PFSK-1 (cell line): ENCODE results near the gene HPD.

Source experiments
- FOXP2 ChIP-seq: optimal IDR thresholded peaks from 2 replicates; pipeline ENCODE3; 2011; ENCODE audit warnings: borderline replicate concordance, control low read depth, inconsistent platforms; ENCODE audit not compliant: insufficient read depth; ENCODE audit errors: extremely low read length, extremely low read depth
- POLR2AphosphoS5 ChIP-seq: IDR thresholded peaks from 2 replicates; pipeline ENCODE4 v1.6.1; 2012; ENCODE audit warnings: low read depth, mild to moderate bottlenecking, control low read depth, low read length, moderate library complexity
- REST ChIP-seq, 2 experiments: IDR thresholded peaks; 2 replicates each; pipeline versions ENCODE4 v1.6.1 to v1.8.0; 2011 to 2012; ENCODE audit warnings: low read depth in 2 of 2, low read length in 2 of 2, control low read depth in 1 of 2, inconsistent platforms in 1 of 2, mild to moderate bottlenecking in 1 of 2, moderate library complexity in 1 of 2; ENCODE audit not compliant: insufficient read depth in 1 of 2
- SIN3A ChIP-seq: IDR thresholded peaks from 2 replicates; pipeline ENCODE4 v1.6.1; 2012; ENCODE audit warnings: mild to moderate bottlenecking, low read length, moderate library complexity, borderline replicate concordance; ENCODE audit not compliant: insufficient read depth
- TAF1 ChIP-seq: IDR thresholded peaks from 2 replicates; pipeline ENCODE4 v1.6.1; 2012; ENCODE audit warnings: low read length, control low read depth, borderline replicate concordance; ENCODE audit not compliant: insufficient read depth

HPD gene

GRCh38 chr12:121814429-121815119 is 44.1 kb downstream of the HPD start:
- no peak for TF ChIP-seq SIN3A
- TF ChIP-seq TAF1, result no peak
- TF ChIP-seq FOXP2, result no peak
- no peak for TF ChIP-seq POLR2AphosphoS5
- no peak for TF ChIP-seq REST (IDR thresholded peaks at IDR 0.05; ENCODE audit: insufficient read depth in 1 of 2, low read depth in 2 of 2, low read length in 2 of 2)

DNA sequence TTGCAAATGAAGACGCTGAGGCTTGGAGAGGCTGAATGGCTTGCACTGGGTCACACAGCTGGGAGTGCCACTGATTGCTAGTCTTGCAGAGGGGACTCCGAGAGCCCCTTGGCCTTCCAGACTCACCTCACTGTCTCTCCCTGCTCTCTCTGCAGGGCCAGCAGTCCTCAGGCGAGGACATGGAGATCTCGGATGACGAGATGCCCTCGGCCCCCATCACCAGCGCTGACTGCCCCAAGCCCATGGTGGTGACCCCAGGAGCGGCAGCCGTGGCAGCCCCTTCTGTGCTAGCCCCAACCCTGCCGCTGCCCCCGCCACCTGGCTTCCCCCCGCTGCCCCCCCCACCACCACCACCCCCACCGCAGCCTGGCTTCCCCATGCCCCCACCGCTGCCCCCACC is 44.7 kb downstream of the HPD start:
- TF ChIP-seq SIN3A (no peak), TAF1 (no peak), FOXP2 (no peak), POLR2AphosphoS5 (no peak), REST (IDR thresholded peaks at IDR 0.05; ENCODE audit: insufficient read depth in 1 of 2, low read depth in 2 of 2, low read length in 2 of 2) (no peak)

GRCh38 chr12:121812921-121813896 is 45.5 kb downstream of the HPD start:
- TF ChIP-seq POLR2AphosphoS5 (no peak), SIN3A (no peak), REST (IDR thresholded peaks at IDR 0.05; ENCODE audit: insufficient read depth in 1 of 2, low read depth in 2 of 2, low read length in 2 of 2) (no peak), TAF1 (no peak), FOXP2 (no peak)

DNA sequence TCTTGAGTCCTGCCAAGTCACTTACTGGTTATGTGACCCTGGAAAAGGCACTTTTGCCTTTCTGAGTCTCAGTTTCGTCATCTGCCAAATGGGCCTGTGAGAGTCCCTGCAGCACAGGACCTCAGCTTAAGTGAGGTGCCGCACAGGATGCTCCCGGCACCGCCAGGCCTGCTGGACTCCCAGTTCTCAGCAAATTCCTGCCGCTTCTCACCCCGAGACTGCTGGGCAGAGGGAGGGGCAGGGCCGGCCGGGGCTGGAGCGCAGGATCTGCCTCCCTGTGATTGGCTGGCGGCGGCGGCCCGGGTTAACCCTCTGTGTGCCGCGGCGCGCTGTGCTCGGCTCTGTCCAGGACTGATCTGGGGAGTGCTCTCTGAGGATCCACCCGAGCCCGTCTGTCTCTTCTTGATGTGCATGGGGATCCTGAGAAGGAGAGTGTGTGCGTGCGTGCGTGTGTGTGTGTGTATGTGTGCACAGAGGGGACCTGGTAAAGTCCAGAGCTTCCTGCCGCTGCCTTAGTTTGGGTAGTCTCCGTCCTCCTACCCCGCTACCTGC is 46.3 kb downstream of the HPD start:
- TF ChIP-seq SIN3A, result no peak
- peak; percentile 29 for TF ChIP-seq FOXP2
- TF ChIP-seq TAF1, result peak; percentile 59; the same call in 1 of the 2 replicates
- peak; percentile 48; the same call in 1 of the 2 replicates for TF ChIP-seq POLR2AphosphoS5
- TF ChIP-seq REST (IDR thresholded peaks at IDR 0.05; ENCODE audit: insufficient read depth in 1 of 2, low read depth in 2 of 2, low read length in 2 of 2), result 0 out of 4 replicates have a peak, but pooled peaks of 1 of the 2 experiments have one; percentile 51
